HepG2 (cell line): ENCODE results near the gene TOX4. TPM values are rescaled to one million over a fixed set of nuclear protein-coding genes. Genes with fewer than 3 reads are reported as not detected.

Source experiments
- ATM ChIP-seq: fragments of 450-650 bp; IDR thresholded peaks from 2 replicates; pipeline ENCODE4 v1.7.1; 2017; ENCODE audit warnings: mild to moderate bottlenecking, borderline replicate concordance
- BRF2 ChIP-seq: sonication (generic); formaldehyde crosslinking; IDR thresholded peaks from 2 replicates; pipeline ENCODE4 v1.8.1; 2022; ENCODE audit warnings: mild to moderate bottlenecking, missing genetic modification reagents
- CHD4 ChIP-seq: fragments of 200-600 bp; sonication (generic); IDR thresholded peaks from 2 replicates; pipeline ENCODE4 v1.7.0; 2017; ENCODE audit warnings: mild to moderate bottlenecking, low read length, borderline replicate concordance
- HNRNPLL ChIP-seq: fragments of 200-400 bp; formaldehyde crosslinking; IDR thresholded peaks from 2 replicates; pipeline ENCODE4 v1.6.1; 2017; ENCODE audit warnings: mild to moderate bottlenecking, low read depth, low read length; ENCODE audit not compliant: poor library complexity, severe bottlenecking
- MLLT10 ChIP-seq: sonication (generic); formaldehyde crosslinking; IDR thresholded peaks from 2 replicates; pipeline ENCODE4 v1.4.0; 2020; ENCODE audit warnings: missing genetic modification reagents
- SIN3B ChIP-seq: fragments of 150-350 bp; IDR thresholded peaks from 2 replicates; pipeline ENCODE4 v1.6.1; 2014; ENCODE audit warnings: low read length
- TMF1 ChIP-seq: sonication (generic); formaldehyde crosslinking; IDR thresholded peaks from 2 replicates; pipeline ENCODE4 v1.8.1; 2022; ENCODE audit warnings: low read depth, missing genetic modification reagents
- ZBTB34 ChIP-seq: sonication (generic); formaldehyde crosslinking; IDR thresholded peaks from 2 replicates; pipeline ENCODE4 v1.8.0; 2022; ENCODE audit warnings: mild to moderate bottlenecking, missing genetic modification reagents
- ZGPAT ChIP-seq: IDR thresholded peaks from 2 replicates; pipeline ENCODE4 v1.6.1; 2016; ENCODE audit warnings: mild to moderate bottlenecking
- ZNF124 ChIP-seq: sonication (generic); formaldehyde crosslinking; IDR thresholded peaks from 2 replicates; pipeline ENCODE4 v1.4.0; 2020; ENCODE audit warnings: missing genetic modification reagents
- ZNF180 ChIP-seq: sonication (generic); formaldehyde crosslinking; IDR thresholded peaks from 2 replicates; pipeline ENCODE4 v1.4.0; 2020; ENCODE audit warnings: low read depth, missing genetic modification reagents, borderline replicate concordance
- ZNF205 ChIP-seq: IDR thresholded peaks from 2 replicates; pipeline ENCODE4 v1.6.1; 2018; ENCODE audit warnings: missing biosample characterization, missing genetic modification reagents
- ZNF367 ChIP-seq: sonication (generic); formaldehyde crosslinking; IDR thresholded peaks from 2 replicates; pipeline ENCODE4 v1.4.0; 2020; ENCODE audit warnings: missing genetic modification reagents, borderline replicate concordance
- ZNF557 ChIP-seq: sonication (generic); formaldehyde crosslinking; IDR thresholded peaks from 2 replicates; pipeline ENCODE4 v1.4.0; 2020; ENCODE audit warnings: missing genetic modification reagents
- ZNF775 ChIP-seq: sonication (generic); formaldehyde crosslinking; IDR thresholded peaks from 2 replicates; pipeline ENCODE4 v1.4.0; 2020; ENCODE audit warnings: missing genetic modification reagents, mild to moderate bottlenecking, moderate library complexity, borderline replicate concordance
- polyA plus RNA-seq, 8 experiments: library from polyadenylated mRNA; depleted of rRNA in 3 of 8; stranded (reverse) in 7 of 8; unstranded in 1 of 8; fragments of >200 nt; fragmentation: Illumina TruSeq in 4 of 8; extraction: Trizol in 4 of 8; gene quantifications; 2 replicates each; pipeline versions ENCODE4 v1.2.1 to v1.2.3, GENCODE V29; 2011 to 2016; ENCODE audit warnings: low read depth in 4 of 8, missing spikeins in 1 of 8, mixed read lengths in 1 of 8; ENCODE audit not compliant: insufficient read depth in 1 of 8
- total RNA-seq, 5 experiments: library from RNA; depleted of rRNA; stranded (reverse); fragments of >200 nt; fragmentation: Illumina TruSeq; extraction: Trizol; gene quantifications; 2 replicates each; pipeline ENCODE4 v1.2.3, GENCODE V29; 2016; ENCODE audit warnings: low read depth in 1 of 5
- TF ChIP-seq, protein P1 (sequence below): sonication (generic); formaldehyde crosslinking; IDR thresholded peaks from 2 replicates; pipeline ENCODE4 v1.4.0; 2020; ENCODE audit warnings: missing genetic modification reagents
- TF ChIP-seq, protein P2 (sequence below): sonication (generic); formaldehyde crosslinking; conservative IDR thresholded peaks from 2 replicates; pipeline ENCODE4 v1.8.0; 2022; ENCODE audit warnings: missing genetic modification reagents

Gene TOX4
- total and polyA plus RNA-seq, 2 of the 13 experiments (the other 11 are each of a cell fraction or from before 2014, with no cell fraction given), result 71.8 to 163 TPM

DNA sequence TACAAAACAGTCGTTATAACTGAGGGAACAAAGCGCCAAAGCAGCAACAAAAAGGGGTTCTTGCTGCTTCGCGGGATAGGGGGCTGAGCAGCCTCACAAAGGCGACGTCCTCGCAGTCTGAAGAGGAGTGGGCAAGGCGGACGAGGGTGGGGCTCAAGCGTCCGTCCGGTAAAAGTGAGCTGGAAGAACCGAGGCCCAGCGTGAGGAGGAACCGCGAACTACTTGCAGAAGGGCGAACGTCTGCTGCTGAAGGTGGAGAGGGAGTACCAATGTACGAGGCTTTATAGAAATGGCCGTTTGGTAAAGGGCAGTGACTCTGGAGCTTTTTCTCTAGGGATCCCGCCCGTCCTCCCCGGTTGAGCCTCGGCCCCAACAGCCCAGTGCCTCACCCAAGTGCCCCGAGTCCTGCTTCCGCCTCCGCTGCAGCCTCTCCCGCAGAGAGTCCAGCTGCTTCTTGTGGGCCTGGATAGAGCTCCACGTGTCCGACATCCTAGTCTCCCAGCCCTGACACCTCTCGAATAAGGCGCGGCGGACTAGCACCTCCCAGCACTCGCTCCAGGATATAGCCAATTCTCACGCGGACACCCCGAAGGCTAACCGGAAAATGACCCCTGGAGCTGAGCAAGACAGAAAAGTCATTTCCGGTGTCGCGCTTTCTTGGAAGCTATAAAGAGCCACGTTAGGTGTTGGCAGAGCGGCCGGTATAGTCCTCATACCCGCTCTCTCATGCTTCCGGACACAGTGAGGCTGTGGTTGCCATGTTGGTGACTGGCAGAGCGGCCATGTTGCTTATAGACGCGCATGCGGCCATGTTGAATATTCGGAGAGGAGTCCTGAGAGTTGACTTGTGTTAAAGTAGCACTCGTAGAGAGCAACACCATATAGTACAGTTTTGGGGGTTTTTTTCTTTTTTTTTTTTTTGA is 34.0 kb downstream of the TOX4 start, which contains the start of gene METTL3 (continued):
- TF ChIP-seq, protein P1, sequence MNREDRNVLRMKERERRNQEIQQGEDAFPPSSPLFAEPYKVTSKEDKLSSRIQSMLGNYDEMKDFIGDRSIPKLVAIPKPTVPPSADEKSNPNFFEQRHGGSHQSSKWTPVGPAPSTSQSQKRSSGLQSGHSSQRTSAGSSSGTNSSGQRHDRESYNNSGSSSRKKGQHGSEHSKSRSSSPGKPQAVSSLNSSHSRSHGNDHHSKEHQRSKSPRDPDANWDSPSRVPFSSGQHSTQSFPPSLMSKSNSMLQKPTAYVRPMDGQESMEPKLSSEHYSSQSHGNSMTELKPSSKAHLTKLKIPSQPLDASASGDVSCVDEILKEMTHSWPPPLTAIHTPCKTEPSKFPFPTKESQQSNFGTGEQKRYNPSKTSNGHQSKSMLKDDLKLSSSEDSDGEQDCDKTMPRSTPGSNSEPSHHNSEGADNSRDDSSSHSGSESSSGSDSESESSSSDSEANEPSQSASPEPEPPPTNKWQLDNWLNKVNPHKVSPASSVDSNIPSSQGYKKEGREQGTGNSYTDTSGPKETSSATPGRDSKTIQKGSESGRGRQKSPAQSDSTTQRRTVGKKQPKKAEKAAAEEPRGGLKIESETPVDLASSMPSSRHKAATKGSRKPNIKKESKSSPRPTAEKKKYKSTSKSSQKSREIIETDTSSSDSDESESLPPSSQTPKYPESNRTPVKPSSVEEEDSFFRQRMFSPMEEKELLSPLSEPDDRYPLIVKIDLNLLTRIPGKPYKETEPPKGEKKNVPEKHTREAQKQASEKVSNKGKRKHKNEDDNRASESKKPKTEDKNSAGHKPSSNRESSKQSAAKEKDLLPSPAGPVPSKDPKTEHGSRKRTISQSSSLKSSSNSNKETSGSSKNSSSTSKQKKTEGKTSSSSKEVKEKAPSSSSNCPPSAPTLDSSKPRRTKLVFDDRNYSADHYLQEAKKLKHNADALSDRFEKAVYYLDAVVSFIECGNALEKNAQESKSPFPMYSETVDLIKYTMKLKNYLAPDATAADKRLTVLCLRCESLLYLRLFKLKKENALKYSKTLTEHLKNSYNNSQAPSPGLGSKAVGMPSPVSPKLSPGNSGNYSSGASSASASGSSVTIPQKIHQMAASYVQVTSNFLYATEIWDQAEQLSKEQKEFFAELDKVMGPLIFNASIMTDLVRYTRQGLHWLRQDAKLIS, result peak; percentile 48; the same call in 1 of the 2 replicates
- 0 out of 2 replicates have a peak, but pooled peaks have one; percentile 67 for TF ChIP-seq ZBTB34 (CRISPR knock-in tag)
- peak; percentile 87 for TF ChIP-seq ZNF557 (CRISPR knock-in tag)
- TF ChIP-seq ZGPAT (CRISPR knock-in tag), result peak; percentile 99
- no peak for TF ChIP-seq CHD4
- TF ChIP-seq ATM, result no peak
- peak; percentile 71; the same call in 1 of the 2 replicates for TF ChIP-seq ZNF180 (CRISPR knock-in tag)
- peak; percentile 82; the same call in 1 of the 2 replicates for TF ChIP-seq ZNF367 (CRISPR knock-in tag)
- TF ChIP-seq HNRNPLL, result peak; percentile 28
- peak; percentile 89; the same call in 1 of the 2 replicates for TF ChIP-seq BRF2
- TF ChIP-seq ZNF124 (CRISPR knock-in tag), result peak; percentile 97
- peak; percentile 97 for TF ChIP-seq TMF1 (CRISPR knock-in tag)
- TF ChIP-seq ZNF775 (CRISPR knock-in tag), result peak; percentile 30; the same call in 1 of the 2 replicates
- peak; percentile 94 for TF ChIP-seq SIN3B
- TF ChIP-seq, protein P2, sequence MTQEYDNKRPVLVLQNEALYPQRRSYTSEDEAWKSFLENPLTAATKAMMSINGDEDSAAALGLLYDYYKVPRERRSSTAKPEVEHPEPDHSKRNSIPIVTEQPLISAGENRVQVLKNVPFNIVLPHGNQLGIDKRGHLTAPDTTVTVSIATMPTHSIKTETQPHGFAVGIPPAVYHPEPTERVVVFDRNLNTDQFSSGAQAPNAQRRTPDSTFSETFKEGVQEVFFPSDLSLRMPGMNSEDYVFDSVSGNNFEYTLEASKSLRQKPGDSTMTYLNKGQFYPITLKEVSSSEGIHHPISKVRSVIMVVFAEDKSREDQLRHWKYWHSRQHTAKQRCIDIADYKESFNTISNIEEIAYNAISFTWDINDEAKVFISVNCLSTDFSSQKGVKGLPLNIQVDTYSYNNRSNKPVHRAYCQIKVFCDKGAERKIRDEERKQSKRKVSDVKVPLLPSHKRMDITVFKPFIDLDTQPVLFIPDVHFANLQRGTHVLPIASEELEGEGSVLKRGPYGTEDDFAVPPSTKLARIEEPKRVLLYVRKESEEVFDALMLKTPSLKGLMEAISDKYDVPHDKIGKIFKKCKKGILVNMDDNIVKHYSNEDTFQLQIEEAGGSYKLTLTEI (CRISPR knock-in tag), result no peak
- TF ChIP-seq ZNF205 (CRISPR knock-in tag), result peak; percentile 78; the same call in 1 of the 2 replicates
- TF ChIP-seq MLLT10 (CRISPR knock-in tag), result no peak
